Osteoblast (primary cell): ENCODE measurements around the gene SPAG7. TPM values are rescaled to one million over a fixed set of nuclear protein-coding genes. Genes with fewer than 3 reads are reported as not detected.
A peak's percentile ranks its signal among the peaks of the same experiment; 100 is the strongest.

Experiments
- DNase-seq: peaks from one replicate; pipeline ENCODE4 v3.0.0; 2011; ENCODE audit warnings: low spot score, mixed read lengths; ENCODE audit not compliant: insufficient read length; ENCODE audit errors: missing footprints
- H2AFZ ChIP-seq: 2 replicates; pipeline ENCODE4 v1.6.0; 2011; ENCODE audit warnings: mild to moderate bottlenecking, low read length
- H3K27ac ChIP-seq: 2 replicates; pipeline ENCODE4 v1.5.1; 2011; ENCODE audit warnings: mild to moderate bottlenecking, low read depth, low read length, moderate library complexity
- H3K27me3 ChIP-seq: 2 replicates; pipeline ENCODE4 v1.6.0; 2012; ENCODE audit warnings: mild to moderate bottlenecking, control low read depth, inconsistent platforms, low read length, moderate library complexity; ENCODE audit not compliant: insufficient read depth
- H3K36me3 ChIP-seq: 2 replicates; pipeline ENCODE4 v1.5.1; 2011; ENCODE audit warnings: mild to moderate bottlenecking, low read length, control low read depth, moderate library complexity; ENCODE audit not compliant: insufficient read depth
- H3K4me1 ChIP-seq: 2 replicates; pipeline ENCODE4 v1.5.1; 2011; ENCODE audit warnings: mild to moderate bottlenecking, low read length, control low read depth, moderate library complexity; ENCODE audit not compliant: insufficient read depth
- H3K4me2 ChIP-seq: 2 replicates; pipeline ENCODE4 v1.6.0; 2011; ENCODE audit warnings: mild to moderate bottlenecking, low read length; ENCODE audit not compliant: insufficient read depth
- H3K4me3 ChIP-seq: fragments of 200-600 bp; sonication (generic); 3 replicates; pipeline ENCODE4 v1.5.1; 2012; ENCODE audit warnings: mild to moderate bottlenecking, low read length, inconsistent platforms; ENCODE audit not compliant: insufficient read depth
- H3K79me2 ChIP-seq: 2 replicates; pipeline ENCODE4 v1.6.0; 2012; ENCODE audit warnings: mild to moderate bottlenecking, low read length, control low read depth, inconsistent platforms; ENCODE audit not compliant: insufficient read depth
- H3K9me3 ChIP-seq: 2 replicates; pipeline ENCODE4 v1.5.1; 2011; ENCODE audit warnings: low read depth, low read length, control low read depth
- H4K20me1 ChIP-seq: 2 replicates; pipeline ENCODE4 v1.6.0; 2012; ENCODE audit warnings: mild to moderate bottlenecking, low read length, control low read depth; ENCODE audit not compliant: insufficient read depth
- total RNA-seq: library from RNA; depleted of rRNA; stranded (reverse); fragments of >200 nt; gene quantifications from 2 replicates; pipeline ENCODE4 v1.2.3, GENCODE V29; 2012
- TF ChIP-seq, protein P1 (sequence below): IDR thresholded peaks from 2 replicates; pipeline ENCODE4 v1.5.1; 2011; ENCODE audit warnings: mild to moderate bottlenecking, low read depth, low read length, moderate library complexity; ENCODE audit errors: extremely low read depth

The SPAG7 gene
- total RNA-seq, 1 donor: 34.0 TPM

DNA sequence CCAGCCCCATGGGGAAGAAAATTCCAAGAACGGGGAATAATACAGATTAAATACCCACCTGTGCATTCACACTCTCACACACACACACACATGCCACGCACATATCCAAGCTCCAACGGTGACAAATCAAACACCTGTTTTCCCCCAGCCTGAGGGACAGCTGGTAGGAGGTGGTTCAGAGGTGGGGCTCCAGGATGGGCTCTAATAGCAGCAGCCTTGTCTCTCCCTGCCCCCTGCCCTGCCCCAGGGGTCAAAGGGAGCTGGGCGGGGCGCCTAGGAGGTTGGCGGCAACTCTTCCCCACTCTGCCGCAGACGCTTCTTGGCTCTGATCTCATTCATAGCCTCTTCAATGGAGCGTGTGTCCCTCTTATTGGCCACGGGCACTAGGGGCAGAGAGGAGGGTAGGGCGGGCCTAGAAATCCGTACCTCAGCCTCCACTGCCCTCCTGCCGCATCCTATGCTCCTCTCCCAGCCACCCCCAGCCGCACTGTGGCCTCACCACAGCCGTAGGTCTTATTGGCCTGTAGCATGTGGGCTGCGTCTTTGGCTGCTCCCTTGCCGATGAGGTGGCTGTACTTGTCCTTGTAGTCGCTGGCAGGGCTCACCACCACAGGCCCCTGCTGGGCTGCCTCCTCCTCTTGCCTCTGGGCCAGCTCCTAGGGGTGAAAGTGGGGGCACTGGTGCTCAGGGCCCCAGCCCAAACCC lies 8.2 kb downstream of the SPAG7 start:
- H3K4me3 ChIP-seq: no peak overlapping the region
- no peak overlapping the region for H3K4me2 ChIP-seq
- H2AFZ ChIP-seq: no peak overlapping the region
- H3K27ac ChIP-seq: no peak overlapping the region
- no peaks in the 10 kb centered on the region for H3K79me2 ChIP-seq
- no peaks in the 10 kb centered on the region for H4K20me1 ChIP-seq
- H3K9me3 ChIP-seq: no peaks in the 10 kb centered on the region
- H3K27me3 ChIP-seq: no peaks in the 10 kb centered on the region
- peak; percentile 25 for DNase-seq
- peaks cover under 1% of the 10 kb centered on the region for H3K4me1 ChIP-seq
- TF ChIP-seq, protein P1, sequence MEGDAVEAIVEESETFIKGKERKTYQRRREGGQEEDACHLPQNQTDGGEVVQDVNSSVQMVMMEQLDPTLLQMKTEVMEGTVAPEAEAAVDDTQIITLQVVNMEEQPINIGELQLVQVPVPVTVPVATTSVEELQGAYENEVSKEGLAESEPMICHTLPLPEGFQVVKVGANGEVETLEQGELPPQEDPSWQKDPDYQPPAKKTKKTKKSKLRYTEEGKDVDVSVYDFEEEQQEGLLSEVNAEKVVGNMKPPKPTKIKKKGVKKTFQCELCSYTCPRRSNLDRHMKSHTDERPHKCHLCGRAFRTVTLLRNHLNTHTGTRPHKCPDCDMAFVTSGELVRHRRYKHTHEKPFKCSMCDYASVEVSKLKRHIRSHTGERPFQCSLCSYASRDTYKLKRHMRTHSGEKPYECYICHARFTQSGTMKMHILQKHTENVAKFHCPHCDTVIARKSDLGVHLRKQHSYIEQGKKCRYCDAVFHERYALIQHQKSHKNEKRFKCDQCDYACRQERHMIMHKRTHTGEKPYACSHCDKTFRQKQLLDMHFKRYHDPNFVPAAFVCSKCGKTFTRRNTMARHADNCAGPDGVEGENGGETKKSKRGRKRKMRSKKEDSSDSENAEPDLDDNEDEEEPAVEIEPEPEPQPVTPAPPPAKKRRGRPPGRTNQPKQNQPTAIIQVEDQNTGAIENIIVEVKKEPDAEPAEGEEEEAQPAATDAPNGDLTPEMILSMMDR: no peak
- H3K36me3 ChIP-seq: peaks cover 20% of the 10 kb centered on the region

DNA sequence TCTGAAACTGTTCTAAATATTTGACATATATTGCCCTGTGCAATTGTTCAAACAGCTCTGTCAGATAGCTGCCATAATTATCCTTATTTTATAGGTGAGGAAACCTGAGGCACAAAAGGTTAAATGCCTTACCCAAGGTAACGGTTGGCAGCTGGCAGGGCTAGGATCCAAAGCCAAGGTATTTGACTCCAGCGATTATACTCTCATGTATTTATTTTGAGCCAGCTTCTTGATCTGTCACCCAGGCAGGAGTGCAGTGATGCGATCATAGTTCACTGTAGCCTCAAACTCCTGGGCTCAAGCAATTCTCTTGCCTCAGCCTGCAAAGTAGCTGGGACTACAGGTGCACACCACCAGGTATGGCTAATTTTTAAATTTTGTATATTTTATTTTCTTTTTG lies 9.5 kb downstream of the SPAG7 start:
- Histone ChIP-seq H3K79me2 (no peaks in the 10 kb centered on the region), H3K27ac (no peak overlapping the region), H3K9me3 (no peaks in the 10 kb centered on the region), H2AFZ (no peak overlapping the region), H3K36me3 (peaks cover 20% of the 10 kb centered on the region), H3K4me1 (peaks cover 14% of the 10 kb centered on the region), H4K20me1 (no peaks in the 10 kb centered on the region), H3K27me3 (no peaks in the 10 kb centered on the region), H3K4me2 (no peak overlapping the region), H3K4me3 (no peak overlapping the region)
- DNase-seq: peak; percentile 37
- TF ChIP-seq, protein P1: no peak

DNA sequence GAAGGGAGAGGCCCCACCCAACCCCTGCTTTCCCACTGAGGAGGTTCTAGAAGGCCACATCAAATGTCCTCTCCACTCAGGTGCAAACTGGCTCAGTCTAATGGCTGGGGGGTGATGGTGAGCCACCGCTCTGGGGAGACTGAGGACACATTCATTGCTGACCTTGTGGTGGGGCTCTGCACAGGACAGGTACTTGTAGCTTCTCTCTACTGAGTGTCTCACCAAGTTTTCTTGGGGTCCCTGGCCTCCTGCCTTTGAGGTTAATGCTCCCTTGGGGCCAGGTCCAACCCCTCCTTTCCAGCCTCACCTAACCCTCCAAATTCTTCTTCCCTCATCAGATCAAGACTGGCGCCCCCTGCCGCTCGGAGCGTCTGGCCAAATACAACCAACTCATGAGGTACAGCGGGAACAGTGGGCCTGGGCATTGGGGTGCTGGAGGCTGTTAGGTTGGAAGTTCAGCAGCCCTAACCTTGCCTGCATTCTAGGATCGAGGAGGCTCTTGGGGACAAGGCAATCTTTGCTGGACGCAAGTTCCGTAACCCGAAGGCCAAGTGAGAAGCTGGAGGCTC lies 11.0 kb downstream of the SPAG7 start:
- no peaks in the 10 kb centered on the region for H3K79me2 ChIP-seq
- no peak overlapping the region for H3K4me3 ChIP-seq
- H4K20me1 ChIP-seq: no peaks in the 10 kb centered on the region
- peaks cover 20% of the 10 kb centered on the region for H3K36me3 ChIP-seq
- no peaks in the 10 kb centered on the region for H3K9me3 ChIP-seq
- no peak overlapping the region for H2AFZ ChIP-seq
- TF ChIP-seq, protein P1: peak; percentile 33
- DNase-seq: peak; percentile 32
- H3K27ac ChIP-seq: no peak overlapping the region
- H3K4me1 ChIP-seq: peaks cover 20% of the 10 kb centered on the region
- no peaks in the 10 kb centered on the region for H3K27me3 ChIP-seq
- no peak overlapping the region for H3K4me2 ChIP-seq

DNA sequence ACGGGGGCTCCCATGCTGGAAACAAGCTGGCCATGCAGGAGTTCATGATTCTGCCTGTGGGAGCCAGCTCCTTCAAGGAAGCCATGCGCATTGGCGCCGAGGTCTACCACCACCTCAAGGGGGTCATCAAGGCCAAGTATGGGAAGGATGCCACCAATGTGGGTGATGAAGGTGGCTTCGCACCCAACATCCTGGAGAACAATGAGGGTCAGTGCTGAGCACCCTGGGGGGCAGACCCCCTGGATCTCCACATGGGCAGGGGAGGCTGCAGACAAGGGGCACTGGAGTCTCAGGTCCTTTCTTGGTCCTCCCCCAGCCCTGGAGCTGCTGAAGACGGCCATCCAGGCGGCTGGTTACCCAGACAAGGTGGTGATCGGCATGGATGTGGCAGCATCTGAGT lies 12.5 kb downstream of the SPAG7 start:
- Histone ChIP-seq H3K27ac (no peak overlapping the region), H3K79me2 (no peaks in the 10 kb centered on the region), H3K36me3 (peaks cover 11% of the 10 kb centered on the region), H3K9me3 (no peaks in the 10 kb centered on the region), H3K4me2 (no peak overlapping the region), H3K4me3 (no peak overlapping the region), H3K4me1 (peaks cover 26% of the 10 kb centered on the region), H4K20me1 (no peaks in the 10 kb centered on the region), H2AFZ (no peak overlapping the region), H3K27me3 (no peaks in the 10 kb centered on the region)
- TF ChIP-seq, protein P1: no peak
- no peak for DNase-seq
